GM20431 (cell line): ENCODE measurements around the gene SACS.
"Not testable (repeated sequence)": the region's sequence is repeated elsewhere in the genome, so short reads cannot be mapped to it uniquely, and the experiment has no call there.

Experiments used
- in situ Hi-C: fragments of 300-500 bp; cut with MseI, MboI; formaldehyde crosslinking; loops from one replicate; pipeline ENCODE4 v1.15.0; 2020; ENCODE audit warnings: low sequenced_read_pairs; ENCODE audit not compliant: unreplicated experiment

SACS gene

DNA sequence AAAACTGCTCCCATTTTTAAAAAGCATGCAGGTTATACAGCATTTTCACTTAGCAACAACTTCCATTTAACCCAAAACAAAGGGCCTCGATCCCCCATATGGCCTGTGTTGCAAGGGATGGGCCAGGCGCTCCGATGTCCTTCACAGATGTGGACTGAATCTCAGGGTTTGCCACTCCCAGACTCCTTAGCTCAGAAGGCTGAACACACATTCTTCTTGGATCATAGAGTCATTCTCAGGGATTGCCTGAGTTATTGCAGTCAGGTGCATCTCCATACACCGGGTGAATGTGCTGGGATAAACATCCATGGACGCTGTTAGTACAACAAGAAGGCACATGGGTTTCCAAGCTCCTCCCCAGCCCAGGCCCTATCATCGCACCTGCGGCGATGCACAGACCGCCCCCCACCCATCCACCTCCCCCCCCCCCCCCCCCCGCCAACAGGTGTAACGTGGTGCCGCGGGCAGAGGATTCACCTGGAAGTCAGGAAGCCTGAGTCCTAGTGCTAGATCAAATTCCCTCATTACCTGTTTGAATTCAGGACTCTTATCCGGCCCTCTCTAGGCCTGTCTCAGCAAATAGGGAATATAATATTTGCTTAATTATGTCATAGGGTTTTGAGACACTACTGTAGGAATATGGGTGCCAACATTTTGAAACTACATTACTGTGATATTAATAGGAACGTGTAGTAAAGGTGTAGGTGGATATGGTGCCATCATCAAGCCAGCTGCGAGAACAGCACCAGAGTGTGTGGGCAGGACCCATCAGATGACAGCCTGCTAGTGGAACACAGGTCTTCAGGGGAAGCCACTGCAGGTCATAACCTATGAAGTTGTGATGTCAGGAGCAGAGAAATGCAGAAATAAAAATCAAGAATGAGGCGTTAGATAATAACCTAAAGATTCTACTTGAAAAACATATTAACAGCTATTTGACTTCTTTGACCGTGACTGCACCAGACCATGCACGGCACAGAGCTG lies 110.9 kb downstream of the SACS start:
- in situ Hi-C loops = no loop called here

DNA sequence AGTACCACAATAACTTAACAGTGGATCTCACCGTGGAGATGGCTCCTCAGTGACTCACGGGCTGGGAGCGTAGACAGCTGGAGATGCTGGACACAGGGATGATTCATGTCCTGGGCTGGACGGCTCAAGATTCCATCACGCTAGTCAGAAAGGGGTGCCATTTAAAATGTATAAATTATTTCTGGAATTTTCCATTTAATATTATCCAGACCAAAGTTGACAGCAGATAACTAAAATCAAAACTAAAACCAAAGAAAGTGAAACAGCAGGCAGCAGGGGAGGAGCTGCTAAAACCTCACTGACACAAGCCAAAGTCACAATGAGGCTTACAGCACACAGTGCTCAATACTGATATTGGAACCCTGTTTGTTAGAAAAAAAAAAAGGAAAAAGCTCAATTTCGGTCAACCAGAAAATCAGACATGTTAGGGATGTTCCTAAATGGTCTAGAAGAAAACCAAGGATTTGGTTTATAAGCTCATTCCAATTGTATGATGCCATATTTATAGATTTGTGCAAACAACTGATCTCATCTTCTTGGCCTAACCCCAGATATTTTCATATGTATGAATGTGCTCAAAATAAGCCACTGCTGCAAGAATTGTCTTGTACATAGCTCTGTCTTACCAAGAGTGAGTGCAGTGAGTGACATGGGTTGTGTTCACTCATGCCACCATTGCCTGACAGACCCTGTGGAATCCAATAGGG lies 111.8 kb downstream of the SACS start:
- in situ Hi-C loops = no loop called here

DNA sequence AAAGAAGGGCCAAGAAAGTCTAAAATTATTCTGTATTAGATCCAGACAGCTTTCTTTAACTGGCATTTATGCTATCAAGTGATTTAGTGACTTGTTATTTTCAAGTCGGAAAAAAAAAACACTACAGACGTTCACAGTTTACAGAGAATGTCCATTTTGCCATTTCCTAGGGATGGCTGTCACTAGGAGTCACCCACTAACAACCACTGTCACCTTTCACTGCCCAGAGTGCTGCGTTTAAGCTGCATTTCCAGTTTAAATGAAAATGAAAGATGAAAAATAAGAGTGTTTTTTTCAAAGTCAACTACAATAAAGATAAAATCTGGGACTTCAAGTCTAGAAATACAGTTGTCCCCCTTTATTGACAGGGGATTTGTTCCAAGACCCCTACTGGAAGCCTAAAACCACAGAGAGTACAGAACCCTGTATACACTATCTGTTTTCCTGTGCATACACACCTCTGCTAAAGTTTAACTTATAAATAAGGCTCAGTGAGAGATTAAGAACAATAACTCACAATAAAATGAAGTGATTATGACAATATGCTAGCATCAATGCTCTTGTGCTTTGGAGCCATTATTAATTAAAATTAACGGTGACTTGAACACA lies 112.5 kb downstream of the SACS start:
- in situ Hi-C loops = no loop called here

DNA sequence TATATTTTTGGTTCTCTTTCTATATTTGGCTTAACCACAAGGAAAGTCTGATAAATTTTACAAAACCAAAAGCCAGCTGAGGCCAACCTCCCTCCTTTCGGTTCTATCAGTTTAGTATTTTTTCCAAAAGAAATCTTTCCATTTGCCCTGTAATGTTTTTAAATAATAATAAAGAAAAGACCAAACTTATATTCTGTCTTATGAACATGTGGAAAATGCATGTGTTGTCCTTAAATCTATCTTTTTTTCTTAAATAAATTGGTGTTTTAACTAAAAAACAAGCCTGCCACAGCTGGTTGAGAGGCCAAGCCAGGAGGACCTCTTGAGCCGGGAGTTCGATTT lies 113.6 kb downstream of the SACS start:
- in situ Hi-C loops = no loop called here

DNA sequence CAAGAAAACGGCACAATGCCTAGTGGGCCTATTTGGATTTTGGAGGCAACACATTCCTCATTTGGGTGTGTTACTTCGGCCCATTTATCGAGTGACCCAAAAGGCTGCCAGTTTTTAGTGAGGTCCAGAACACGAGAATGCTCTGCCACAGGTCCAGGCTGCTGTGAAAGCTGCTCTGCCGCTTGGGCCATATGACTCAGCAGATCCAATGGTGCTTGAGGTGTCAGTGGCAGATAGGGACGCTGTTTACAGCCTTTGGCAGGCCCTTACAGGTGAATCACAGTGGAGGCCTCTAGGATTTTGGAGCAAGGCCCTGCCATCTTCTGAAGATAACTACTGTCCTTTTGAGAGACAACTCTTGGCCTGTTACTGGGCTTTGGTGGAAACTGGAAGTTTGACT lies 118.7 kb downstream of the SACS start:
- in situ Hi-C loops = not testable (repeated sequence)

DNA sequence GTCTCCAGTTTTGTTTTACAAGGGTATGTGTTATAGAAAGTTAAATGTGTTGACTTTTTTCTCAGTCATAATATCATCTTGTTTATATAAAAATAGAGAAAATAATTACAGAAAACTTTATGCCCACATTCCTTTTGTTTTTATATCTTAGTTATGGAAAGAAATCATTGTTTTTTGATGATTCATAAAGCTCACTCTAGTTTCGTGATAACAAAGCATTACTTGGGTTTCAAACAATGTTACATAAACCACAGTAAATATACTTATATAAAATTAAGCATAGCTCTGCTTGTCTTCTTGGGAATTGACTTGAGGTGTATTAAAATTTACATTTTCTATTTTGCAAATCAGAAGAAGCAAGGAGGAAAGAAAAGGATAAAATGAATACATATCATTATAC lies 140.9 kb downstream of the SACS start:
- in situ Hi-C loops = no loop called here

DNA sequence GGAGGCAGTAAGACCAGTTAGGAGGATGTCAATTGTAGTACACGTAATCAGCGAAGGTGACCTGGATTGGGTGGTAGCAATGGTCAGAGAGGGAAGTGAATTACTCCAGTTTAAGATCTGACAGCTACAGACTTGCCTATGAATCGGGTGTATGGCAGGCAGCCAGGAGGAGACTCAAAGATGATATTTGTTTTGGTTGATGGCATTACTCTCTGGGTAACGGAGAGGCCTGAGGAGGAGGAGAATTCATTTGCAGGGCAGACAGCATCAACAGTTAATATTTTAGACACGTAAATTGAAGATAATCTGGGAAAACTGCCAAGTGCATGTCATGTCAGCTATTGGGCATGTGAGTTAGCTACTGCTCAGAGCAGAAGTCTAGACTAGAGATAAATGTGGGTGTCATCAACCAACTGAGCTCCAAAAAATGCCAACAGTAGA lies 143.6 kb downstream of the SACS start:
- in situ Hi-C loops = no loop called here

DNA sequence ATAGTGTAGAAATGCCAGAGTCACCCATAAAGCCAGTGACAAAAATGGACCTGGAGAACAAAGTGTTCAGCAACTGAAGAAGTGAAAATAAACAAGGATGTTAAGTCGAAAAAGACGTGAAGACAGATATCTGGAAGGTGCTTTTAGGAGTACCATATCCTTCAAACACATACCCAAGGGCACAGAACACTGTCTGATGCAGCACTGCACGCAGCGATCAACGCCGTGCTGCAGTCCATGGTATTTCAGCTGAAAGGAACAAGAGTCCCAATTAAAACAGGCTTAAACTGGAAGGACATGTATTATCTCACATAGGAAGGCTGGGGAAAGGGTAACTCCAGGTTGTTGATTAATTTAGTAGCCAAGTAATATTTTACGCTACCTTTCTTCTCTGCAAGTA lies 144.5 kb downstream of the SACS start:
- in situ Hi-C loops = no loop called here

DNA sequence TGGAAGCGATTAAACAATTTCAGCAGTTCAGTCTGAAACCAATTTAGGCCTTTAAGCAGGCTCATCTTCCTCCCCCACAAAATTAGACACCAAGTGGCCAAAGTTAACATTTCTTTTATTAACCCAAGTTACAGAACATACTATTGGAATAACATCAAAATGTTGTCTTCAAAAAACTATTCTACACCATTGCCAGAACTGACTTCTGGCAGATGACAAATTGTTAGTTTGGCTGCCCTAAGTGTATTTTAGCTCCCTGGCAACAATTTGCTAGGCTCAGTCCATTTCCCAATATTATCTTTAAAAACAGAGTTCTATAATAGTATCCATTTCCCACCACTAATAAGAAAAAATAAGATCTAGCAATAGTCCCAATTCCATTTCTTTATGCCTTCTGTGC lies 144.9 kb downstream of the SACS start:
- in situ Hi-C loops = no loop called here

DNA sequence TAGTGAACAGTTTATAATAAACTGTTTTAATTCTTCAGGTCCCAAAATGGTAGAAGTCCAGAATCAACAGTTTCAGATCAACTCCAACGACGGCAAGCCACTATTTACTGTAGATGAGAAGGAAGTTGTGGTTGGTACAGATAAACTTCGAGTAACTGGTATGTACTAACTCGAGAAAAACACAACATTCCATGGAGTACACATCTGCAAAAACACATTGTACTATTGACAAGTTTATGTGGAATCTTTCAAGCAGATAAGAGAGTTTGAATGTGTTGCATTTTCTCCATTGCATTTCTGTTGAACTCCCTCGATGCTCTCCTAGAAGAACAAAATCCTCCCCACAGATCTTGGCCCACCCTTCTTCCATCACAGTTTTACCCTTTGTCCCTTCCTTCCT lies 154.2 kb downstream of the SACS start:
- in situ Hi-C loops = no loop called here
